Endometrium (tissue), 2 donors: ENCODE measurements around the gene PLK3.
"Not testable (repeated sequence)": the region's sequence is repeated elsewhere in the genome, so short reads cannot be mapped to it uniquely, and the experiment has no call there.

Source experiments
- FAIRE-seq: peaks from 2 replicates; lab custom pipeline; 2012; peaks lifted over from hg19 to GRCh38; lab: Jason Lieb, UNC
- donor health status: control.
- donor health status: control.

Gene PLK3

DNA sequence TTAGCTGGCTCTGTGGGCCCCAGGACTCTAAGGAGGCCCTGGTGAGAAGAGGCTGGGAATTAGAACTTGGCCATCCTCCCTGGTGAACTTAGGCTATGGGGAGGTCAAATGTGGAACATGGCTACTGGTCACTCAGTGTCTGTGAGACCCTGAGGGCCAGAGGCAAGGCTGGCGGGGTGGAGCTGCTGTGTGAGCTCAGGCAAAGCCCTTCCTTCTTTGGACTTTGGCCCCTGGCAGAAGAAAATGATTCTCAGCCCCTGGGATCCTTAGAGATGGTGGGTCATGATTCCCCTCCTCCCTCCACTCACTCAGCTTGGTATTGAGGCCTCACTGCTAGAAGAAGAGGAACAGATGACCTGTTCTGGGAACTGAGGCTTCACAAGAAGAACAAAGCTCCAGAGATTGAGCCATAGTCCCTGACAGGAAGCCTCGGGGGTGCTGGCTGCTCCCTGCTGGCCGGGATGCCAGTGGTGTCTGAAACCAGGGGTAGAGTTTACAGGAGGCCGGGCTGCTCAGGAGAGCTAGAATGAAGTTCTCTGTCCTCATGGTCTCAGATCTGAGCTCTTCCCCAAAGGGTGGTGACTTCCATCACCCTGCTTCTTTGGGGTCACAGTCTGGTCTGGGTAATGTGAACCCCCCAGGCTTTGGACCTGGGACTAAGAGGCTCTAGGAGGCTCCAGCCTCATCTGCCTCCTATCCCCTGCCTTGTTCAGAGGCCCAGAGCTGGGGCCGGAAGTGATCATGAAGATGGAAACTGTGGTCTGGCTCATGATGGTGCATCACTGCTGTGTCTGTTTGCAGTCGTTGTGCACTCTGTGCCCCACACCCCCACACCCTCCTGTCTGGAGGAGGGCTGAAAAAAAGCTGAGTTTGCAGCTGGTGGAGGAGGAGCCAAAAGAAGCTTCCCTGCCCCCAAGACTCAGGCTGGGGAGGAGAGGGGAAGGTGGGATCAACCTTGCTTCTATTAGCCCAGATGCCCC is 9.1 kb downstream of the PLK3 start:
- FAIRE-seq: no peak

- no peak for FAIRE-seq
Observed at GRCh38 chr1:44810101-44810761, 10.1 kb downstream of the PLK3 start.

- not testable (repeated sequence) for FAIRE-seq
Observed at GRCh38 chr1:44810762-44811105, 10.6 kb downstream of the PLK3 start.

DNA sequence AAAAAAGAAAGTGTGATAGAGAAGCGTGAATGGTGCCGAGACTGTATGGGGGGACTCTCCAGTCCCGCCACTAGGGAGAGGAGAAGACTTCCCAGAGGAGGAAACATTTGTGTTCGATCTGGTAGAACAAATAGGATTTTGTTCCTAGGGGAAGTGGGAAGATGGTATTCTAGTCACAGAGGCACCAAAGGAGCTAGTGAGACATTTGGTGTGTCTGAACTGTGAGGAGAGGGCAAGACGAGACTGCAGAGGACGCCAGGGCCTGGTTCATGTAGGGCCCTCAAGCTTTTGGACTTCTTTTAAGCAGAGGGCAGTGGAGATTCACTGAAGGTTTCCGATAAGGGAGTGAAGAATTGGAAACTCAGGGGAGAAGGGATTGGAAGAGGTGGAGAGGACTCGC is 11.1 kb downstream of the PLK3 start:
- no peak for FAIRE-seq

GRCh38 chr1:44812822-44813543 is 12.8 kb downstream of the PLK3 start:
- no peak for FAIRE-seq

- not testable (repeated sequence) for FAIRE-seq
Observed at GRCh38 chr1:44815926-44816325, 15.7 kb downstream of the PLK3 start.

GRCh38 chr1:44817307-44817706 is 17.1 kb downstream of the PLK3 start:
- FAIRE-seq: no peak

- no peak for FAIRE-seq
Observed at GRCh38 chr1:44817771-44818495, 17.8 kb downstream of the PLK3 start.

GRCh38 chr1:44819196-44819607 is 19.0 kb downstream of the PLK3 start:
- FAIRE-seq: no peak

GRCh38 chr1:44819608-44820327 is 19.6 kb downstream of the PLK3 start:
- peak; percentile 96 for FAIRE-seq

DNA sequence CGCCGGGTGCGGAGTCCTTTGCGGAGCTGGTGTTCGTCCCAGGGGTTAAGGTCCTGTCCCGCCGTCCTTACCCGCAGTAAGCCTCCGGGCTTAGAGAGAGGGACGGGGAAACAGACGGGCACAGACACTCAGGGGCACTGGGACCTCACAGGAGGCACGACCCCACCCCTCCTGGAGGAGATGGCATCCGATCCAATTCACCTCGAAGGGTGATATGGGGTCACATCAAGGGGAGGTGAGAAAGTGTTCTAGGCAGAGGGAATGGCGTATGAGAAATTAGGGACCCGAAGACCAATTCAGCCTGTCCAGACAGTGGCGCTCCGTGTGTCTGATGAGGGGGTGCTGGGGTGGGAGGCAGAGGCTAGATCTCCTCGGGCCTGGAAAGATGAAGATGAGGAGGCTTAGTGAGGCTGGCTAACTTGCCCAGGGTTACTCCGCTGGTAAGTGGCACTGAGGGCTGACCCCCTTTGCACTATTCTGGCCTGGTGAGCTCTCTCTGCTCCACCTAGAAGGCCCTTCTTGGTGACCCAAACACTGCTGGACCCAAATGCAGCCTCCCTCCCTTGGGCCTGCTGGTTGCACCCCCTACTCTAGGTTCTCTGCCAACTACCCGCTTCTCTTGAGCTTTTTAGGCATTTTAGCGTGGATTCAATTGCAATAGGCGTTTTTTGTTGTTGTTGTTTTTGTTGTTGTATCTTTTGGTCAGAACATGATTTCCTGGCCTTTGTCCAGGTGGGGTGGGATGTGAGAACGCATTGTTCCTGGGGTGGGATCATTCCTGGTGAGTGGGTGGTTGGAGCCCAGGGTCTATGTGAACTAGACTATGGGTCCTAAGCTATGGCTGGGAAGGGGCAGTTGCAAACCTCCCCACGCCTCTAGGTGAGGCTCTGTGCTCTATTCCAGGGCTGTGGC is 20.4 kb downstream of the PLK3 start:
- no peak for FAIRE-seq

DNA sequence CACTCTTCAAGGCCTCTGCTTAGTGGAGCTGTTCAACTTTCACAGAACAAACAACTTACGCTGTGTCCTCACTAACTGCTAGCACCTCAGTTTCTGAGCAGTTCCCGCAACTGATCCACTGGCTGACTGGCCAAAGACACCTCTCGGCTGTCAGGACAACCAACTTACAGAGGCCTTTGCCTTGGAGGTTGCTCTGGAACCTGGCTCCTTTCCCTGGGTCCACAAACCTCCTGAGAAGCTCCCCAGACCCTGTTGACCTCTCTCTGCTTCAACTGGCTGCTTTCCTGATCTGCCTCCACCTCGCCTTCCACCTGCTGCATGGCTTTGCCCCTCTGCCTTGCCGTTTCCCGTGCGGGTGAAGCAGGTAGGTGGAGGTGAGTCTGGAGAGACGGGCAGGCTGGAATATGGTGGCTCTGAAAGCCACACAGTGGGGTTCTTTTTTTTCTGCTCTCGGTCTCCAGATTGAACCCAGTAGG is 21.1 kb downstream of the PLK3 start:
- FAIRE-seq: no peak

- FAIRE-seq: no peak
Observed at GRCh38 chr1:44822131-44822701, 22.0 kb downstream of the PLK3 start.

DNA sequence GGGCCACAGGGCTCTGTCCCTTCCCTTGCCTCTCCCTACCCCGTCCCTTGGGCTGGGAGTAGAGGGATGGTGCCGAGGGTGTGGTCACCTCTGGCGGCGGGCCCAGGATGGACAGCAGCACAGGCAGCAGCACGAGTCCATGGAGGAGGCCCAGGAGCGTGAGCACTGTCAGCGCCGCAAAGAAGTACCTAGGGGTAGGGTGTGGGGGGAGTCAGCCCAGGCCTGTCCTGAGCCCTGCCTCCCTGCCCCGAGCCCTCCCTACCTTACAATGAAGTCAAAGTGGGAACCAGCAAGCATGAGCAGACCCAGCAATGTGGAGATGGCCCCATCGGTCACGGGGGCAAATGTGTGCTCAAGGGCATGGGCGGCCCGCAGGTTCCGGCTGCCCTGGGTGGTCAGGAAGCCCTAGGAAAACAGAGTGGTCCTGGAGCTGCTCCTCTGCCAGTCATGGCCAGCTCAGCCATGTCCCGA is 22.8 kb downstream of the PLK3 start:
- no peak for FAIRE-seq

GRCh38 chr1:44824392-44824791 is 24.2 kb downstream of the PLK3 start:
- FAIRE-seq: not testable (repeated sequence)

DNA sequence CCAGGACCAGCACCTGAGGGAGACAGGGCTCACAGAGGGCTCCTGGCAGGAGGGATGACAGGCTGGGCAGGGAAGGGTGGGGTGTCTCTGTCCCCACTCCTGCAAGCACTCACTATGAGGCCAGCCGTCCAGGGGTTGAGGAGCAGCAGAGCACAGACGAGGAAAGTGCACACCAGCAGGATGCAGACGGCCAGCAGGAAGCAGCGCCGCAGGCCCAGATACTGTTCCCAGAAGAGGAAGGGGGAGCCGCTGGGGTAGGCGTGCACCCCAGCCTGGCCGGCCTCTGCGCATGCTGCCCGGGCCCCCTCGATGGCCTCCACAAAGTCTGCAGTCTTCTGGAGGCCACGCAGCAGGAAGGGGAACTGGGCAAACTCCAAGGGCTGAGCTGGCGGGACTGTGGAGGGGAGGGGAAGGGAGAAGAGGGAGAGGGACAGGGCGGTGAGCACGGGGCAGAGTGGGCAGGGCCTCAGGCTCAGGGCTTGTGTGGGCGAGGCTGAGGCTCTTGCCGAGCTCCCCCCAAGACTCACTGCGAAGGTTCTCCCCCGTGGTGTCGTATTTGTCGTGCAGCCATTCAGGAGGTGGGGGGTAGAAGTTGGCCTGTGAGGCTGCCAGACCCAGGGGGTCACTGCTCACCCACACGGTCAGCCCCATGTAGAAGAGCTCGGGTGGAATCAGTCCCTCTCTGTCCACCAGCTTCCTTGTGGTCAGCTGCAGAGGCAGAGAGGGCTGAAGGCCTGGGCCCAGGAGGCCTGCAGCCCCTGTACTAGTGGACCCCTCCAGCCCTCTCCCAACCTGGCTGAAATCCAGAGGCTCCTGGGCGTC is 26.4 kb downstream of the PLK3 start:
- no peak for FAIRE-seq

DNA sequence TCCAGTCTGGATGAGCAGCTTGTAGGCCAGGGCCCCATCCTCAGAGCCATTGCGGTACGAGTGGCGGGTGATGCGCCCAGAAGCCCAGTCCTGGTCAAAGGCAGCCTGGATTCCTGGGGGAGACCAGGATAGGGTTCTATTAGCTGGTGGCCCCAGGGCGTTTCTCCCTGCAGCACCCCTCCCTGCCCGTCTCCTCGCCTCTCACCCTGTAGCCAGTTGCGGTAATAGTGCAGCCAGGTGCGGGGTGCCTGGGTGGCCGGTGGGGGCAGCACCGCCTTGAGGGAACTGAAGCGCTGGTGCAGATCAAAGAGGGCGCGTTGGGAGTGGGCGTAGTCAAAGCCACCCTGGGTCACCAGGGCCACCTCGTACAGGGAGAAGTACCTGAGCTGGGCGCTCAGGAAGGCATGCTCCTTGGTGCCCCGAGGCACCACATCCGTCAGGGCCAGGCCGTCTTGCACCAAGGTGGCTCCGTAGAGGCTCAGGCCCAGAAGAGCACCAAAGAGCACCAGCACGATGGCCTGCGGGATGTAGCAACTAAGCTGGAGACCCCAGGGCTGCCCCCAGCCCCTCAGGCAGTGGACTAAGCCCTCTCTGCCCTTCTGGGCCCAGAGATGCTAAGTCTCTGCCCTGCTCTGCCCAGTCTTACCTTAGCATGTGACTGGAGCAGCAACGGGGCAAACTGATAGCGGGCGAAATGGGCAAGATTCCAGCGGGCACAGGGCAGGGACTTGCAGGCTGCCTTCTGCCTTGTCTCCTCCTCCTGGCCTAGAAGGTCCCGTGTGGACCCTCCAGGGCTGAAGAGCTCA is 27.2 kb downstream of the PLK3 start:
- FAIRE-seq: no peak
